Measurements from ENCODE around the gene PPP4R2. TPM values are rescaled to one million over a fixed set of nuclear protein-coding genes. Genes with fewer than 3 reads are reported as not detected.
A peak's percentile ranks its signal among the peaks of the same experiment; 100 is the strongest.

The PPP4R2 gene
- total RNA-seq, 4 donors from 2014 or later = 31.0 to 60.5 (median 47.0) TPM

GRCh38 chr3:72960812-72961518 is 35.6 kb upstream of the PPP4R2 start:
- Histone ChIP-seq H3K4me1 (peaks cover 0 to 5% of the 10 kb centered on the region in 2 donors), H3K27ac (no peak overlapping the region)

GRCh38 chr3:72961752-72962151 is 34.9 kb upstream of the PPP4R2 start:
- DNase-seq (no peak), ATAC-seq (no peak)
- Histone ChIP-seq H3K36me3 (no peaks in the 10 kb centered on the region), H3K4me3 (no peak overlapping the region), H3K4me1 (peaks cover 0 to 5% of the 10 kb centered on the region in 2 donors), H3K27ac (no peak overlapping the region), H3K27me3 (no peaks in the 10 kb centered on the region), H3K9me3 (no peaks in the 10 kb centered on the region)
- intact Hi-C loops (cut with DNase I; ENCODE audit: low total_unique reads) (no loop called here), in situ Hi-C loops (cut with MboI; ENCODE audit: low sequenced_read_pairs in 4 of 4) (no loop called here)
- TF ChIP-seq CTCF (IDR thresholded peaks at IDR 0.05 in 4 of 5, conservative IDR thresholded peaks at IDR 0.05 in 1 of 5) = no peak

More at GRCh38 chr3:72960812-72961518, 35.6 kb upstream of the PPP4R2 start:
- Histone ChIP-seq H3K4me3 (no peak overlapping the region), H3K27me3 (no peaks in the 10 kb centered on the region), H3K36me3 (no peaks in the 10 kb centered on the region), H3K9me3 (no peaks in the 10 kb centered on the region)
- DNase-seq (peak; percentile 14 to 42), ATAC-seq (peak; percentile 66 to 90)
- intact Hi-C loops (cut with DNase I; ENCODE audit: low total_unique reads) (no loop called here), in situ Hi-C loops (cut with MboI; ENCODE audit: low sequenced_read_pairs in 4 of 4) (no loop called here)
- TF ChIP-seq CTCF (IDR thresholded peaks at IDR 0.05 in 4 of 5, conservative IDR thresholded peaks at IDR 0.05 in 1 of 5) = no peak
- TF ChIP-seq POLR2A (IDR thresholded peaks at IDR 0.05) = no peak

GRCh38 chr3:72962317-72962716 is 34.3 kb upstream of the PPP4R2 start:
- no peak for DNase-seq
- Histone ChIP-seq H3K9me3 (no peaks in the 10 kb centered on the region), H3K4me3 (no peak overlapping the region), H3K4me1 (peaks cover 0 to 5% of the 10 kb centered on the region in 2 donors), H3K27ac (no peak overlapping the region), H3K27me3 (no peaks in the 10 kb centered on the region), H3K36me3 (no peaks in the 10 kb centered on the region)
- intact Hi-C loops (cut with DNase I; ENCODE audit: low total_unique reads) = no loop called here
- TF ChIP-seq POLR2A (IDR thresholded peaks at IDR 0.05) = no peak
- no peak for TF ChIP-seq CTCF (IDR thresholded peaks at IDR 0.05 in 4 of 5, conservative IDR thresholded peaks at IDR 0.05 in 1 of 5)
- in situ Hi-C loops (cut with MboI; ENCODE audit: low sequenced_read_pairs in 4 of 4) = no loop called here
- no peak for ATAC-seq

GRCh38 chr3:72964633-72965032 is 32.0 kb upstream of the PPP4R2 start:
- no peak overlapping the region for H3K27ac ChIP-seq
- no peaks in the 10 kb centered on the region for H3K27me3 ChIP-seq
- intact Hi-C loops (cut with DNase I; ENCODE audit: low total_unique reads) (no loop called here), in situ Hi-C loops (cut with MboI; ENCODE audit: low sequenced_read_pairs in 4 of 4) (no loop called here)
- DNase-seq (no peak), ATAC-seq (no peak)
- no peaks in the 10 kb centered on the region for H3K9me3 ChIP-seq
- no peak overlapping the region for H3K4me3 ChIP-seq
- H3K4me1 ChIP-seq = peaks cover 0 to 5% of the 10 kb centered on the region in 2 donors
- no peaks in the 10 kb centered on the region for H3K36me3 ChIP-seq
- TF ChIP-seq CTCF (IDR thresholded peaks at IDR 0.05 in 4 of 5, conservative IDR thresholded peaks at IDR 0.05 in 1 of 5) (no peak), POLR2A (IDR thresholded peaks at IDR 0.05) (no peak)

GRCh38 chr3:72968266-72968664 is 28.3 kb upstream of the PPP4R2 start:
- no peaks in the 10 kb centered on the region for H3K4me1 ChIP-seq
- no peak overlapping the region for H3K4me3 ChIP-seq
- TF ChIP-seq CTCF (IDR thresholded peaks at IDR 0.05 in 4 of 5, conservative IDR thresholded peaks at IDR 0.05 in 1 of 5) = no peak
- TF ChIP-seq POLR2A (IDR thresholded peaks at IDR 0.05) = no peak
- DNase-seq = no peak
- no peaks in the 10 kb centered on the region for H3K36me3 ChIP-seq
- no peak overlapping the region for H3K27ac ChIP-seq
- no peaks in the 10 kb centered on the region for H3K9me3 ChIP-seq
- H3K27me3 ChIP-seq = no peaks in the 10 kb centered on the region
- intact Hi-C loops (cut with DNase I; ENCODE audit: low total_unique reads) (no loop called here), in situ Hi-C loops (cut with MboI; ENCODE audit: low sequenced_read_pairs in 4 of 4) (no loop called here)
- no peak for ATAC-seq
